Medulla oblongata (tissue), 1 donor: ENCODE data around the gene ADARB1.

Source experiments
- DNase-seq: peaks from one replicate; pipeline ENCODE4 v3.0.0-alpha.2; 2015; ENCODE audit errors: extremely low spot score

The ADARB1 gene

GRCh38 chr21:45202344-45202743, 128.0 kb downstream of the ADARB1 start:
- no peak for DNase-seq

- DNase-seq: no peak
Measured at GRCh38 chr21:45202889-45203288, 128.5 kb downstream of the ADARB1 start.

GRCh38 chr21:45203983-45204382, 129.6 kb downstream of the ADARB1 start:
- DNase-seq: no peak

- no peak for DNase-seq
Measured at GRCh38 chr21:45204395-45204794, 130.0 kb downstream of the ADARB1 start.

- DNase-seq: peak; percentile 55
Measured at GRCh38 chr21:45207839-45208626, 133.7 kb downstream of the ADARB1 start.

GRCh38 chr21:45208627-45208951, 134.2 kb downstream of the ADARB1 start:
- DNase-seq: no peak

- no peak for DNase-seq
Measured at GRCh38 chr21:45209046-45209445, 134.7 kb downstream of the ADARB1 start.

- DNase-seq: peak; percentile 74
Measured at GRCh38 chr21:45209685-45210284, 135.4 kb downstream of the ADARB1 start.

- no peak for DNase-seq
Measured at GRCh38 chr21:45210461-45210983, 136.1 kb downstream of the ADARB1 start.

- no peak for DNase-seq
Measured at GRCh38 chr21:45211661-45212060, 137.3 kb downstream of the ADARB1 start.

- DNase-seq: no peak
Measured at GRCh38 chr21:45213392-45213791, 139.0 kb downstream of the ADARB1 start.

- DNase-seq: no peak
Measured at GRCh38 chr21:45215213-45215612, 140.8 kb downstream of the ADARB1 start.

- DNase-seq: no peak
Measured at GRCh38 chr21:45217010-45217409, 142.6 kb downstream of the ADARB1 start.

GRCh38 chr21:45219517-45219916, 145.1 kb downstream of the ADARB1 start:
- no peak for DNase-seq

GRCh38 chr21:45220071-45220481, 145.7 kb downstream of the ADARB1 start:
- DNase-seq: no peak

GRCh38 chr21:45220714-45221490, 146.5 kb downstream of the ADARB1 start:
- DNase-seq: no peak

GRCh38 chr21:45222001-45222400, 147.6 kb downstream of the ADARB1 start:
- DNase-seq: no peak

- DNase-seq: no peak
Measured at GRCh38 chr21:45223236-45224185, 149.1 kb downstream of the ADARB1 start.

GRCh38 chr21:45224189-45224938, 150.0 kb downstream of the ADARB1 start:
- no peak for DNase-seq

- no peak for DNase-seq
Measured at GRCh38 chr21:45225041-45225740, 150.8 kb downstream of the ADARB1 start.
